Heart right ventricle (tissue), 16 donors: Measurements from ENCODE around the gene ATRNL1. TPM values are rescaled to one million over a fixed set of nuclear protein-coding genes. Genes with fewer than 3 reads are reported as not detected.

ENCODE experiments used
- ATAC-seq, 8 donors: fragments of 200-7000 bp; cut with Tn5 transposase; one replicate each; pipeline ENCODE4 v1.9.1; 2020; ENCODE audit warnings: mild to moderate bottlenecking in 8 of 8, moderate library complexity in 8 of 8, moderate number of reproducible peaks in 1 of 8
- DNase-seq, 2 donors: peaks; one replicate each; pipeline ENCODE4 v3.0.0-alpha.2; 2020
- H3K27ac ChIP-seq, 10 donors: fragments of 200-600 bp; sonication (generic) in 2 of 10; one replicate each; pipeline versions ENCODE4 v1.5.0 to v1.8.0; 2020 to 2022; ENCODE audit warnings: mild to moderate bottlenecking in 3 of 10
- H3K27me3 ChIP-seq, 7 donors: fragments of 200-600 bp; one replicate each; pipeline ENCODE4 v1.8.0; 2021 to 2022; ENCODE audit warnings: mild to moderate bottlenecking in 2 of 7
- H3K36me3 ChIP-seq, 9 donors: fragments of 200-600 bp; sonication (generic) in 1 of 9; one replicate each; pipeline versions ENCODE4 v1.5.0 to v1.8.0; 2020 to 2022; ENCODE audit warnings: mild to moderate bottlenecking in 2 of 9
- H3K4me1 ChIP-seq, 9 donors: fragments of 200-600 bp; sonication (generic) in 1 of 9; one replicate each; pipeline versions ENCODE4 v1.5.0 to v1.8.0; 2020 to 2022; ENCODE audit warnings: mild to moderate bottlenecking in 4 of 9
- H3K4me3 ChIP-seq, 10 donors: fragments of 200-600 bp; sonication (generic) in 2 of 10; one replicate each; pipeline versions ENCODE4 v1.5.0 to v1.8.0; 2020 to 2022; ENCODE audit warnings: mild to moderate bottlenecking in 7 of 10, moderate library complexity in 2 of 10
- H3K9me3 ChIP-seq, 11 donors: fragments of 200-600 bp in 10 of 11; sonication (generic) in 2 of 11; one replicate each; pipeline versions ENCODE4 v1.5.0 to v1.8.0; 2013 to 2022; ENCODE audit warnings: mild to moderate bottlenecking in 2 of 11, control low read depth in 1 of 11, moderate library complexity in 1 of 11
- WGBS, 2 donors: extraction: QIAGEN DNeasy Blood & Tissue Kit; methylation state at CpG; one replicate each; pipeline ENCODE4 v1.1.7; 2013; ENCODE audit warnings: inconsistent platforms in 1 of 2; 5-methylcytosine and 5-hydroxymethylcytosine counted together
- intact Hi-C, 10 donors: fragments of 100-400 bp; cut with DNase I; formaldehyde crosslinking; loops; one replicate each; pipeline versions ENCODE4 v1.11.1 to v1.14.2; 2022
- polyA plus RNA-seq, 2 donors: library from polyadenylated mRNA; stranded (reverse); fragments of 200-250 nt; gene quantifications; one replicate each; pipeline ENCODE4 v1.2.3, GENCODE V29; 2013
- total RNA-seq, 10 donors: library from RNA; stranded (reverse); fragmentation: NEBNext Ultra II Directional in 3 of 10; extraction: Animal tissue kit (Norgen Biotek cat#: 25700) in 3 of 10; gene quantifications; one replicate each; pipeline versions ENCODE4 v1.2.1 to v1.2.4, GENCODE V29; 2021 to 2023
- TF ChIP-seq, protein P1 (sequence below), 9 donors: fragments of 200-600 bp; sonication (generic) in 2 of 9; IDR thresholded peaks; one replicate each; pipeline versions ENCODE4 v1.5.0 to v1.8.0; 2021 to 2022; ENCODE audit warnings: antibody characterized with exemption in 9 of 9, mild to moderate bottlenecking in 5 of 9, moderate library complexity in 1 of 9
- donor health status: Arrhythmogenic right ventricular cardiomyopathy.
- donor health status: ischemic (EF 13 %, LVEDD 7.1; RV severe dilation, severe dysfunction).
- donor health status: healthy with polysubstance abuse.
- donor health status: DM: no; HTN: yes; CAD: no.
- donor health status: DM: no; HTN: no; CAD: no.
- donor health status: ischemic (EF 25% LVEDD 6.9; RV normal size, moderate dysfunction).
- donor health status: ischemic (EF 25% LVEDD 5.7; RV mildly dilated, moderate dysfunction).
- donor health status: healthy.
- donor health status: DM: yes; HTN: yes; CAD: no.
- donor health status: Ischemic cardiomyopathy.
- donor health status: ischemic (EF 35%, LVEDD 5.7; RV mildly dilated, moderate dysfunction).
- donor health status: nonischemic (EF 11% LVEDD 7.7; RV severe dilation, severe dysfunction).
- donor health status: DM: yes; HTN: yes; CAD: no.
- donor health status: PGD.
- donor health status: ischemic (EF 29% LVEDD 5.4; RV normal size, mild dysfunction).
- donor health status: nonischemic (EF 23%, LVEDD 6.1; RV moderate dilation, normal function).

Gene ATRNL1
- total and polyA plus RNA-seq, 12 donors = 0.06 to 22.4 (median 8.1) TPM; not detected in 1

DNA sequence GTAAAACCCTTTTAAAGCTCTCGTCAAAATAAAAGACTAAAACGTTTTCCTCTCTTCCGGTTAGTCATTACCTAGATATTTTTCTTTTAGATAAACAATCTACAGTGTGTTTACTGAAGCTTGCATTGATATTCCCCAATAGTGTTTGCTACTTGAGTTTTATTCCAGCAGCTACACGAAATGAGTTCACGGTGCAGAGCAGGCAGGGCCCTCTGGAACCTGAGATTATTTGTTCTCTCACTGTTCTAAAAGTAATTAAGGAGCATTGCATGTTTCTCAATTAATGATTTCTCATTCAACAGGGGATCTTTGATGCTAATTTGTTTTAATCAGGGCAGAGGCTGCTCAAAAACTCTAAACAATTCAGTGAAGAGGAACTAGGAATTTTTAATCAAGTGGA is 860.1 kb downstream of the ATRNL1 start:
- intact Hi-C loops = loop anchor here in 1 of 10 donors (10.0 kb wide), 1 partner anchor 332 kb away; no protein-coding TSS in a partner anchor
- TF ChIP-seq, protein P1, sequence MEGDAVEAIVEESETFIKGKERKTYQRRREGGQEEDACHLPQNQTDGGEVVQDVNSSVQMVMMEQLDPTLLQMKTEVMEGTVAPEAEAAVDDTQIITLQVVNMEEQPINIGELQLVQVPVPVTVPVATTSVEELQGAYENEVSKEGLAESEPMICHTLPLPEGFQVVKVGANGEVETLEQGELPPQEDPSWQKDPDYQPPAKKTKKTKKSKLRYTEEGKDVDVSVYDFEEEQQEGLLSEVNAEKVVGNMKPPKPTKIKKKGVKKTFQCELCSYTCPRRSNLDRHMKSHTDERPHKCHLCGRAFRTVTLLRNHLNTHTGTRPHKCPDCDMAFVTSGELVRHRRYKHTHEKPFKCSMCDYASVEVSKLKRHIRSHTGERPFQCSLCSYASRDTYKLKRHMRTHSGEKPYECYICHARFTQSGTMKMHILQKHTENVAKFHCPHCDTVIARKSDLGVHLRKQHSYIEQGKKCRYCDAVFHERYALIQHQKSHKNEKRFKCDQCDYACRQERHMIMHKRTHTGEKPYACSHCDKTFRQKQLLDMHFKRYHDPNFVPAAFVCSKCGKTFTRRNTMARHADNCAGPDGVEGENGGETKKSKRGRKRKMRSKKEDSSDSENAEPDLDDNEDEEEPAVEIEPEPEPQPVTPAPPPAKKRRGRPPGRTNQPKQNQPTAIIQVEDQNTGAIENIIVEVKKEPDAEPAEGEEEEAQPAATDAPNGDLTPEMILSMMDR (IDR thresholded peaks at IDR 0.05) = no peak
- ATAC-seq = no peak
- 74 to 80% methylated on average over 5 of the region's 5 CpGs for WGBS, 2 donors
- no peaks in the 10 kb centered on the region for H3K27me3 ChIP-seq
- no peak overlapping the region for H3K4me3 ChIP-seq
- DNase-seq = no peak
- H3K4me1 ChIP-seq = peaks cover 0 to 9% (median 0%) of the 10 kb centered on the region in 9 donors
- H3K36me3 ChIP-seq = no peaks in the 10 kb centered on the region
- H3K27ac ChIP-seq = no peak overlapping the region
- no peaks in the 10 kb centered on the region for H3K9me3 ChIP-seq

DNA sequence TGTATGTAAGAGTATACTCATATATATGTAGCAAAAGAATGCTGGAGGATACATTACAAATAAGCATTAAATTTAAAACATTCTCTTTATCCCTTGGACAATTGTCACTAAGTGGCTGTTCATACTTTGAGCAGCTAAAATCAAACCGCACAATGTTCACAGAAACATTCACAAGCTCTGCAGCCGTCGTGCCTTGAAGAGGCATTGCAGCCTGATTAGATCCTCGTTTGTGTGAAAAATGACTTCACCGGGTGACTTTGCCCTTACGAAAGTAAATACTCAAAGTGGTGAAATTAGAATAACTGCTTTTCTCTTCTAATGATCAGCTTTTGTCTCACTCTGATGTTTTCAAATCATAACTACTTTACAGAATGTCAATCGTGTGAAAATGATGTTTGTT is 860.8 kb downstream of the ATRNL1 start:
- ATAC-seq = no peak
- intact Hi-C loops = loop anchor here in 1 of 10 donors (10.0 kb wide), 1 partner anchor 331 kb away; no protein-coding TSS in a partner anchor
- 85 to 89% methylated on average over 7 of the region's 7 CpGs for WGBS, 2 donors

DNA sequence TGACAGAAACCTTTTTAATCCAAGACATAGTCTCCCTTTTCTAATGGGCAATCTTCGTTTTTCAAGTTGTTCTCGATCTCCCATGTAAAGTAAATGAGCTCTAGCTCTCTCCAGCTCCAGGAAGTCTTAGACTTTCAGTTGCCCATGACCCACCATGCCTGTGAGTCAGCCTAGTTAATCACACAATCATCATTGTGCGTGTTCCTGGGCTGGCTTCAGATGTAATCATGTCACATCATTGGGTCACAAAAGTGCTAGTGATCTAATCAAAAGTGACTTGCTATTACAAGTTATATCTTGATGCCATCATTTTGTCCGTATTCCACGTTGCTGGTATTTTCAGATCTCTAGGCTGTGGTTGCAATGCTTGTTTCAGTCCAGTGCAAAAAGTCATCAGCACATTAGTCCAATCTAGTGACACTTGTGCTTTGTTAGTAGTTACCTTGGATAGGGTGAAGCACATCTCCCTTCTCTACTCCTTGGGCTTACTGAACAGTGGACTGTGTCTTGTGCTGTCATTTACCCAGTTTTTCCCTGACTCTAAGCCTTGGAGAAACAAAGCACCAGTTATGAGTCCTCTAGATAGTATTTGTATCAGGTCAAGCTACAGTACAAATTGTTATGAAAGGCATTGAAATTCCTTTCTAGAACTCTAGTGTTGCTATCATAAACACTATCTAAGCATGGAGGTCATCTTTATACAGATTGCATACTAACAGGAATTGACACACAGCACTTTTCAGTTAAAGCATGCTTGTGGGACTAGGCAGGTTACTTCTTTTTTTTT is 863.3 kb downstream of the ATRNL1 start:
- TF ChIP-seq, protein P1 (IDR thresholded peaks at IDR 0.05) = no peak
- Histone ChIP-seq H3K4me1 (peaks cover 0 to 1% (median 0%) of the 10 kb centered on the region in 9 donors), H3K9me3 (no peaks in the 10 kb centered on the region), H3K36me3 (no peaks in the 10 kb centered on the region), H3K27ac (no peak overlapping the region), H3K4me3 (no peak overlapping the region), H3K27me3 (no peaks in the 10 kb centered on the region)
- no peak for ATAC-seq
- WGBS, 2 donors = 89 to 90% methylated on average over 5 of the region's 5 CpGs
- intact Hi-C loops = loop anchor here in 1 of 10 donors (10.0 kb wide), 1 partner anchor 328 kb away; no protein-coding TSS in a partner anchor
- DNase-seq = no peak

More for the DNA sequence above, 860.8 kb downstream of the ATRNL1 start:
- peaks cover 0 to 9% (median 0%) of the 10 kb centered on the region in 9 donors for H3K4me1 ChIP-seq
- H3K4me3 ChIP-seq = no peak overlapping the region
- TF ChIP-seq, protein P1 (IDR thresholded peaks at IDR 0.05) = no peak
- no peaks in the 10 kb centered on the region for H3K27me3 ChIP-seq
- no peak for DNase-seq
- no peaks in the 10 kb centered on the region for H3K36me3 ChIP-seq
- no peaks in the 10 kb centered on the region for H3K9me3 ChIP-seq
- no peak overlapping the region for H3K27ac ChIP-seq

DNA sequence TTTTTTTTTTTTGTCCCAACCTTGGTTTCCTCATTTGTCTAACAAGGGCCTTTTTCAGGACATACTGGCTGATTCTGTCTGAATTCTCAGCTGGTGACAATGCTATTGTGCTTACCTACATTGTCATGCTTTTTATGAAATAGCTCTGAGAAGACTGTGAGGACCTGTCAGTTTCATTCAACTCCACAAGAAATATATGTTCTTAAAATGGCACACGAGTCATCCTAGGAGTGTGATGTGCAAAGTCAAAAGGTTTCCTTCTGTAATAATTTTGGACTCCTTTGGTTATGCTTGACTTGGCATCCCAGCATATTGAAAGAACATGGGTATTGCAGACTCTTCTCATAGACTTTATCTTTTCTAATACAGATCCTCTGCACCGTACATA is 863.8 kb downstream of the ATRNL1 start:
- no peak for DNase-seq
- H3K27ac ChIP-seq = no peak overlapping the region
- WGBS, 2 donors = 86 to 94% methylated on average over 2 of the region's 2 CpGs
- ATAC-seq = no peak
- H3K27me3 ChIP-seq = no peaks in the 10 kb centered on the region
- intact Hi-C loops = loop anchor here in 1 of 10 donors (10.0 kb wide), 1 partner anchor 328 kb away; no protein-coding TSS in a partner anchor
- TF ChIP-seq, protein P1 (IDR thresholded peaks at IDR 0.05) = no peak
- no peaks in the 10 kb centered on the region for H3K4me1 ChIP-seq
- no peaks in the 10 kb centered on the region for H3K9me3 ChIP-seq
- no peak overlapping the region for H3K4me3 ChIP-seq
- H3K36me3 ChIP-seq = no peaks in the 10 kb centered on the region
